Transverse colon (tissue), 4 donors: ENCODE data around the gene PPP2R1B.

Source experiments
- EP300 ChIP-seq: sonication (generic); formaldehyde crosslinking; IDR thresholded peaks from one replicate; pipeline ENCODE4 v1.6.1; 2017; ENCODE audit warnings: antibody characterized with exemption, low read depth
- POLR2A ChIP-seq: fragments of 450-650 bp; IDR thresholded peaks from one replicate; pipeline ENCODE4 v1.6.1; 2016; ENCODE audit warnings: antibody characterized with exemption, mild to moderate bottlenecking, moderate library complexity
- POLR2AphosphoS5 ChIP-seq, 3 donors: sonication (generic); formaldehyde crosslinking; IDR thresholded peaks; one replicate each; pipeline ENCODE4 v1.6.1; 2016; ENCODE audit warnings: antibody characterized with exemption in 3 of 3
- TF ChIP-seq, protein P1 (sequence below), 5 experiments: fragments of 200-600 bp in 3 of 5; fragments of 450-650 bp in 2 of 5; sonication (generic) in 3 of 5; IDR thresholded peaks; 1 replicate in 2 of 5; 2 replicates in 3 of 5; pipeline ENCODE4 v1.5.1; 2016 to 2017; ENCODE audit warnings: antibody characterized with exemption in 5 of 5, inconsistent platforms in 3 of 5, mild to moderate bottlenecking in 2 of 5, moderate library complexity in 1 of 5

DNA sequence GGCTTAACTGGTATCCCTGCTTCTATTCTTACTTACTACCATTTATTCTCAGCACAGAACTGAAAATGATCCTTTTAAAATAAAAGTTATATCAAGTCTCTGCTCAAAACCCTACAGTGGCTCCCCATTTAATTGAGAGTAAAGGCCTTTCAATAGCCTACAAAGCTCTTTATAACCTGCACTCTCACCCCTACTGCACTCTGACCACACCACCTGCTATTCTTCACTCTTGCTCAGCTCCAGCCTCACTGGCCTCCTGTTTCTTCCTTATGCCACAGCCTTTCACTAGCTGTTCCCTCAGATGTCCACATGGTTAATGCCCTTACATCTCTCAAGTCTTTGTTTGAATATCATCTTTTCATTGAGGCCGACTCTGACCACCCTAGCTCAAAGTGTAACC is 40.9 kb upstream of the PPP2R1B start:
- TF ChIP-seq EP300 (no peak), POLR2A (no peak), POLR2AphosphoS5 (IDR thresholded peaks at IDR 0.05) (no peak)
- TF ChIP-seq, protein P1, sequence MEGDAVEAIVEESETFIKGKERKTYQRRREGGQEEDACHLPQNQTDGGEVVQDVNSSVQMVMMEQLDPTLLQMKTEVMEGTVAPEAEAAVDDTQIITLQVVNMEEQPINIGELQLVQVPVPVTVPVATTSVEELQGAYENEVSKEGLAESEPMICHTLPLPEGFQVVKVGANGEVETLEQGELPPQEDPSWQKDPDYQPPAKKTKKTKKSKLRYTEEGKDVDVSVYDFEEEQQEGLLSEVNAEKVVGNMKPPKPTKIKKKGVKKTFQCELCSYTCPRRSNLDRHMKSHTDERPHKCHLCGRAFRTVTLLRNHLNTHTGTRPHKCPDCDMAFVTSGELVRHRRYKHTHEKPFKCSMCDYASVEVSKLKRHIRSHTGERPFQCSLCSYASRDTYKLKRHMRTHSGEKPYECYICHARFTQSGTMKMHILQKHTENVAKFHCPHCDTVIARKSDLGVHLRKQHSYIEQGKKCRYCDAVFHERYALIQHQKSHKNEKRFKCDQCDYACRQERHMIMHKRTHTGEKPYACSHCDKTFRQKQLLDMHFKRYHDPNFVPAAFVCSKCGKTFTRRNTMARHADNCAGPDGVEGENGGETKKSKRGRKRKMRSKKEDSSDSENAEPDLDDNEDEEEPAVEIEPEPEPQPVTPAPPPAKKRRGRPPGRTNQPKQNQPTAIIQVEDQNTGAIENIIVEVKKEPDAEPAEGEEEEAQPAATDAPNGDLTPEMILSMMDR (IDR thresholded peaks at IDR 0.05): no peak
